Stimulated activated CD8-positive, alpha-beta memory T cell treated with anti-CD3 and anti-CD28 coated beads, Interleukin-15, amount 100 ng/mL, for 24 hours (primary cell): ENCODE data around the gene NECAB3.
"Not testable (repeated sequence)": the region's sequence is repeated elsewhere in the genome, so short reads cannot be mapped to it uniquely, and the experiment has no call there.

Experiments used
- DNase-seq: peaks from one replicate; pipeline ENCODE4 v3.0.0-alpha.2; 2020; ENCODE audit warnings: low read depth

Gene NECAB3

GRCh38 chr20:33674294-33675135 is at the start of gene NECAB3:
NECAB3 (minus strand) TSS chr20:33674428; CDS start chr20:33674352, 76 bp downstream.
- DNase-seq, result no peak

GRCh38 chr20:33721391-33722140 is 47.3 kb upstream of the NECAB3 start:
- DNase-seq, result no peak

- peak; percentile 36 for DNase-seq
Measured at GRCh38 chr20:33719989-33720709, 45.9 kb upstream of the NECAB3 start, which contains the start of gene PXMP4. PXMP4 (minus strand) TSS chr20:33720310; CDS start chr20:33720207, 103 bp downstream.

GRCh38 chr20:33719277-33719988 is 45.2 kb upstream of the NECAB3 start:
- DNase-seq, result no peak

- DNase-seq, result no peak
Measured at GRCh38 chr20:33716498-33716897, 42.3 kb upstream of the NECAB3 start.

- no peak for DNase-seq
Measured at GRCh38 chr20:33713865-33714367, 39.7 kb upstream of the NECAB3 start.

GRCh38 chr20:33711446-33711738 is 37.2 kb upstream of the NECAB3 start:
- no peak for DNase-seq

- DNase-seq, result no peak
Measured at GRCh38 chr20:33710681-33711445, 36.6 kb upstream of the NECAB3 start.

- DNase-seq, result no peak
Measured at GRCh38 chr20:33709905-33710541, 35.8 kb upstream of the NECAB3 start.

GRCh38 chr20:33709398-33709797 is 35.2 kb upstream of the NECAB3 start:
- no peak for DNase-seq

- DNase-seq, result no peak
Measured at GRCh38 chr20:33707668-33708067, 33.4 kb upstream of the NECAB3 start.

- no peak for DNase-seq
Measured at GRCh38 chr20:33704197-33704924, 30.1 kb upstream of the NECAB3 start.

- DNase-seq, result no peak
Measured at GRCh38 chr20:33703498-33704137, 29.4 kb upstream of the NECAB3 start.

GRCh38 chr20:33702861-33703260 is 28.6 kb upstream of the NECAB3 start:
- no peak for DNase-seq

- DNase-seq, result no peak
Measured at GRCh38 chr20:33701629-33702450, 27.6 kb upstream of the NECAB3 start.

GRCh38 chr20:33700696-33701441 is 26.6 kb upstream of the NECAB3 start:
- not testable (repeated sequence) for DNase-seq

- DNase-seq, result not testable (repeated sequence)
Measured at GRCh38 chr20:33698966-33699365, 24.7 kb upstream of the NECAB3 start.

- no peak for DNase-seq
Measured at GRCh38 chr20:33697129-33697528, 22.9 kb upstream of the NECAB3 start.
